Astrocyte of the cerebellum (primary cell): ENCODE measurements around the gene PGGT1B.
A peak's percentile ranks its signal among the peaks of the same experiment; 100 is the strongest.

Experiments used
- DNase-seq: peaks from one replicate; pipeline ENCODE4 v3.0.0-alpha.2; 2011; ENCODE audit warnings: low read depth
- H3K4me3 ChIP-seq: 2 replicates; pipeline ENCODE4 v1.5.1; 2011; ENCODE audit warnings: mild to moderate bottlenecking, low read depth, low read length, moderate library complexity
- CTCF ChIP-seq: IDR thresholded peaks from 2 replicates; pipeline ENCODE4 v1.5.1; 2012; ENCODE audit warnings: low read length, low read depth, moderate library complexity, mild to moderate bottlenecking; ENCODE audit errors: missing control alignments
- in situ Hi-C: cut with HindIII; loops from 2 replicates; pipeline ENCODE4 v1.10.0; 2017; ENCODE audit warnings: low sequenced_read_pairs

Gene PGGT1B

GRCh38 chr5:115227281-115227680 is 35.4 kb downstream of the PGGT1B start:
- TF ChIP-seq CTCF: no peak
- H3K4me3 ChIP-seq: no peak overlapping the region
- DNase-seq: no peak
- in situ Hi-C loops: no loop called here

- in situ Hi-C loops: no loop called here
- no peak overlapping the region for H3K4me3 ChIP-seq
- no peak for TF ChIP-seq CTCF
- DNase-seq: no peak
Observed at GRCh38 chr5:115214541-115214940, 48.1 kb downstream of the PGGT1B start.

GRCh38 chr5:115209279-115209678 is 53.4 kb downstream of the PGGT1B start:
- TF ChIP-seq CTCF: no peak
- H3K4me3 ChIP-seq: no peak overlapping the region
- DNase-seq: no peak
- in situ Hi-C loops: no loop called here

GRCh38 chr5:115202952-115203351 is 59.7 kb downstream of the PGGT1B start:
- in situ Hi-C loops: no loop called here
- H3K4me3 ChIP-seq: no peak overlapping the region
- DNase-seq: no peak
- TF ChIP-seq CTCF: no peak

GRCh38 chr5:115196161-115196560 is 66.5 kb downstream of the PGGT1B start:
- in situ Hi-C loops: loop anchor here (25.0 kb wide), 1 partner anchor 1809 kb away; no protein-coding TSS in a partner anchor
- no peak for DNase-seq
- no peak for TF ChIP-seq CTCF
- no peak overlapping the region for H3K4me3 ChIP-seq

- DNase-seq: peak; percentile 50
- H3K4me3 ChIP-seq: no peak overlapping the region
- in situ Hi-C loops: loop anchor here (25.0 kb wide), 1 partner anchor 1807 kb away; no protein-coding TSS in a partner anchor
- TF ChIP-seq CTCF: no peak
Observed at GRCh38 chr5:115194676-115195075, 68.0 kb downstream of the PGGT1B start.

- TF ChIP-seq CTCF: no peak
- DNase-seq: no peak
- no peak overlapping the region for H3K4me3 ChIP-seq
- in situ Hi-C loops: loop anchor here (25.0 kb wide), 1 partner anchor 1806 kb away; no protein-coding TSS in a partner anchor
Observed at GRCh38 chr5:115193295-115193694, 69.4 kb downstream of the PGGT1B start.
